ENCODE results near the gene NTM. TPM values are rescaled to one million over a fixed set of nuclear protein-coding genes. Genes with fewer than 3 reads are reported as not detected.

NTM gene
- total and polyA plus RNA-seq, 2 of the 8 experiments (the other 6 are each of a cell fraction or from before 2014, with no cell fraction given), result 13.4 to 20.0 TPM

GRCh38 chr11:131814108-131814507 is 443.7 kb downstream of the NTM start:
- H2BK12ac ChIP-seq (ENCODE audit: low read depth, low read length), result no peak overlapping the region
- no peak overlapping the region for H3K4me2 ChIP-seq (ENCODE audit: insufficient read depth in 1 of 2, low read depth in 2 of 2, low read length in 2 of 2)
- H2AK5ac ChIP-seq (ENCODE audit: low read depth, low read length), result no peak overlapping the region
- H2BK15ac ChIP-seq (ENCODE audit: low read length), result no peak overlapping the region
- H3K27ac ChIP-seq (ENCODE audit: low read depth, low read length), result no peak overlapping the region
- no peaks in the 10 kb centered on the region for H3K23me2 ChIP-seq (ENCODE audit: low read depth, low read length)
- peaks cover 4 to 21% (median 9%) of the 10 kb centered on the region in 4 experiments for H3K4me1 ChIP-seq (replicated peaks in 1 of 4; ENCODE audit: control insufficient read depth in 3 of 4, insufficient read depth in 4 of 4, low read length in 3 of 4)
- H3K23ac ChIP-seq (ENCODE audit: insufficient read length), result no peak overlapping the region
- no peaks in the 10 kb centered on the region for H4K20me1 ChIP-seq (replicated peaks in 1 of 2; ENCODE audit: control insufficient read depth in 1 of 2, insufficient read depth in 2 of 2, low read length in 2 of 2)
- no peaks in the 10 kb centered on the region for H3K36me3 ChIP-seq (ENCODE audit: control insufficient read depth in 2 of 4, insufficient read depth in 4 of 4, low read length in 3 of 4)
- H2BK5ac ChIP-seq (ENCODE audit: low read depth, low read length), result no peak overlapping the region
- no peak overlapping the region for H3K9ac ChIP-seq (replicated peaks in 1 of 4; ENCODE audit: extremely low read depth in 1 of 4, low read depth in 3 of 4, low read length in 3 of 4)
- FAIRE-seq (no peak), DNase-seq (ENCODE audit: low read depth in 1 of 2, low spot score in 2 of 2) (no peak)
- H3K18ac ChIP-seq (ENCODE audit: extremely low read depth, low read length), result no peak overlapping the region
- no peak overlapping the region for H3K4ac ChIP-seq (replicated peaks; ENCODE audit: insufficient read length, low read depth, low read length)
- H3K79me1 ChIP-seq (ENCODE audit: low read depth, low read length), result no peaks in the 10 kb centered on the region
- H3K56ac ChIP-seq (replicated peaks; ENCODE audit: insufficient read length, low read depth, low read length), result no peak overlapping the region
- CTCF ChIA-PET (ENCODE audit: partially characterized antibody), result interaction anchor here (0.9 to 1.4 kb wide), 8 partner anchors 11 to 145 kb away, joined by 3 to 4 read pairs (median 3); no protein-coding TSS in a partner anchor
- 75% methylated on average over 4 of the region's 4 CpGs; no CpG with 5 or more reads in 1 of the 2 experiments for WGBS, 2 experiments (ENCODE audit: extremely low coverage in 1 of 2, insufficient coverage in 1 of 2, insufficient read length in 1 of 2, insufficient replicate concordance in 2 of 2, low coverage in 1 of 2, low lambda C conversion rate in 2 of 2, missing lambda C conversion rate in 1 of 2)
- POLR2A ChIA-PET (ENCODE audit: partially characterized antibody), result interaction anchor here (1.3 kb wide), 1 partner anchor 12 kb away, joined by 4 read pairs; no protein-coding TSS in a partner anchor
- no peaks in the 10 kb centered on the region for H3K79me2 ChIP-seq (ENCODE audit: control insufficient read depth in 1 of 2, insufficient read depth in 2 of 2, low read length in 2 of 2)
- H2AFZ ChIP-seq (ENCODE audit: low read length), result no peak overlapping the region
- H4K8ac ChIP-seq (ENCODE audit: extremely low read depth, insufficient read depth, low read length), result no peak overlapping the region
- H2BK20ac ChIP-seq (ENCODE audit: low read length), result no peak overlapping the region
- no peak overlapping the region for H2BK120ac ChIP-seq (replicated peaks; ENCODE audit: low read depth, low read length)
- no peak overlapping the region for H4K91ac ChIP-seq (replicated peaks; ENCODE audit: insufficient read length, low read length)
- no peaks in the 10 kb centered on the region for H3K9me3 ChIP-seq (ENCODE audit: insufficient read depth in 2 of 2, low read depth in 1 of 2, low read length in 1 of 2)
- H4K5ac ChIP-seq (ENCODE audit: insufficient read length, low read depth, low read length), result no peak overlapping the region
- no peaks in the 10 kb centered on the region for H3K27me3 ChIP-seq (replicated peaks in 1 of 4; ENCODE audit: control insufficient read depth in 3 of 4, extremely low read depth in 1 of 4, insufficient read depth in 3 of 4, low read length in 3 of 4)
- H3K4me3 ChIP-seq (ENCODE audit: extremely low read depth in 1 of 4, insufficient read depth in 2 of 4, low read depth in 3 of 4, low read length in 4 of 4), result no peak overlapping the region
- H3K14ac ChIP-seq (ENCODE audit: insufficient read length), result no peak overlapping the region
- no peak for TF ChIP-seq CHD2 (IDR thresholded peaks at IDR 0.05; ENCODE audit: low read length)
- no peak for TF ChIP-seq SP2 (IDR thresholded peaks at IDR 0.05; ENCODE audit: low read length)
- TF ChIP-seq GABPA (IDR thresholded peaks at IDR 0.05; ENCODE audit: borderline replicate concordance, insufficient read depth, low read length), result no peak
- TF ChIP-seq JUND (IDR thresholded peaks at IDR 0.05; ENCODE audit: low read length), result no peak
- TF ChIP-seq CTCF (IDR thresholded peaks at IDR 0.05; ENCODE audit: control extremely low read depth in 1 of 3, insufficient read depth in 1 of 3, low read depth in 1 of 3, low read length in 3 of 3), result no peak
- no peak for TF ChIP-seq KDM4A (IDR thresholded peaks at IDR 0.05; ENCODE audit: low read depth, low read length, severe bottlenecking)
- no peak for TF ChIP-seq ASH2L (IDR thresholded peaks at IDR 0.05; ENCODE audit: low read length)
- TF ChIP-seq E2F6 (IDR thresholded peaks at IDR 0.05), result no peak
- TF ChIP-seq NRF1 (IDR thresholded peaks at IDR 0.05; ENCODE audit: low read depth, low read length), result no peak
- no peak for TF ChIP-seq SRF (IDR thresholded peaks at IDR 0.05; ENCODE audit: low read depth, low read length)
- TF ChIP-seq TCF12 (IDR thresholded peaks at IDR 0.05; ENCODE audit: low read depth, low read length), result no peak
- TF ChIP-seq MAFK (IDR thresholded peaks at IDR 0.05; ENCODE audit: low read depth, low read length), result no peak
